ENCODE data around the gene CHST8. TPM values are rescaled to one million over a fixed set of nuclear protein-coding genes. Genes with fewer than 3 reads are reported as not detected.

Gene CHST8
- total RNA-seq, 1 experiment from 2014 or later = 33.5 TPM

- DNase-seq (ENCODE audit: low spot score) (peak; percentile 81), ATAC-seq (peak; percentile 71)
- Mint-ChIP-seq H3K27ac (no peak overlapping the region), H3K27me3 (ENCODE audit: low read depth) (no peaks in the 10 kb centered on the region; the same call in 1 of the 2 replicates), H3K9me3 (no peaks in the 10 kb centered on the region), H3K4me3 (no peak overlapping the region), H3K36me3 (no peaks in the 10 kb centered on the region), H3K4me1 (no peaks in the 10 kb centered on the region)
- CTCF ChIA-PET = interaction anchor here (0.6 to 5.5 kb wide), 11 partner anchors 9 to 374 kb away, joined by 3 to 70 read pairs (median 4); no protein-coding TSS in a partner anchor
- TF ChIP-seq, protein P1, sequence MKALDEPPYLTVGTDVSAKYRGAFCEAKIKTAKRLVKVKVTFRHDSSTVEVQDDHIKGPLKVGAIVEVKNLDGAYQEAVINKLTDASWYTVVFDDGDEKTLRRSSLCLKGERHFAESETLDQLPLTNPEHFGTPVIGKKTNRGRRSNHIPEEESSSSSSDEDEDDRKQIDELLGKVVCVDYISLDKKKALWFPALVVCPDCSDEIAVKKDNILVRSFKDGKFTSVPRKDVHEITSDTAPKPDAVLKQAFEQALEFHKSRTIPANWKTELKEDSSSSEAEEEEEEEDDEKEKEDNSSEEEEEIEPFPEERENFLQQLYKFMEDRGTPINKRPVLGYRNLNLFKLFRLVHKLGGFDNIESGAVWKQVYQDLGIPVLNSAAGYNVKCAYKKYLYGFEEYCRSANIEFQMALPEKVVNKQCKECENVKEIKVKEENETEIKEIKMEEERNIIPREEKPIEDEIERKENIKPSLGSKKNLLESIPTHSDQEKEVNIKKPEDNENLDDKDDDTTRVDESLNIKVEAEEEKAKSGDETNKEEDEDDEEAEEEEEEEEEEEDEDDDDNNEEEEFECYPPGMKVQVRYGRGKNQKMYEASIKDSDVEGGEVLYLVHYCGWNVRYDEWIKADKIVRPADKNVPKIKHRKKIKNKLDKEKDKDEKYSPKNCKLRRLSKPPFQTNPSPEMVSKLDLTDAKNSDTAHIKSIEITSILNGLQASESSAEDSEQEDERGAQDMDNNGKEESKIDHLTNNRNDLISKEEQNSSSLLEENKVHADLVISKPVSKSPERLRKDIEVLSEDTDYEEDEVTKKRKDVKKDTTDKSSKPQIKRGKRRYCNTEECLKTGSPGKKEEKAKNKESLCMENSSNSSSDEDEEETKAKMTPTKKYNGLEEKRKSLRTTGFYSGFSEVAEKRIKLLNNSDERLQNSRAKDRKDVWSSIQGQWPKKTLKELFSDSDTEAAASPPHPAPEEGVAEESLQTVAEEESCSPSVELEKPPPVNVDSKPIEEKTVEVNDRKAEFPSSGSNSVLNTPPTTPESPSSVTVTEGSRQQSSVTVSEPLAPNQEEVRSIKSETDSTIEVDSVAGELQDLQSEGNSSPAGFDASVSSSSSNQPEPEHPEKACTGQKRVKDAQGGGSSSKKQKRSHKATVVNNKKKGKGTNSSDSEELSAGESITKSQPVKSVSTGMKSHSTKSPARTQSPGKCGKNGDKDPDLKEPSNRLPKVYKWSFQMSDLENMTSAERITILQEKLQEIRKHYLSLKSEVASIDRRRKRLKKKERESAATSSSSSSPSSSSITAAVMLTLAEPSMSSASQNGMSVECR (CRISPR knock-in tag; IDR thresholded peaks at IDR 0.05; ENCODE audit: borderline replicate concordance) = no peak
- TF ChIP-seq ZNF423 (CRISPR knock-in tag; IDR thresholded peaks at IDR 0.05) (peak; percentile 98), E2F5 (CRISPR knock-in tag; IDR thresholded peaks at IDR 0.05) (0 out of 2 replicates have a peak, but pooled peaks have one; percentile 40), CTCF (IDR thresholded peaks at IDR 0.05) (peak; percentile 91)
- TF ChIP-seq, protein P2, sequence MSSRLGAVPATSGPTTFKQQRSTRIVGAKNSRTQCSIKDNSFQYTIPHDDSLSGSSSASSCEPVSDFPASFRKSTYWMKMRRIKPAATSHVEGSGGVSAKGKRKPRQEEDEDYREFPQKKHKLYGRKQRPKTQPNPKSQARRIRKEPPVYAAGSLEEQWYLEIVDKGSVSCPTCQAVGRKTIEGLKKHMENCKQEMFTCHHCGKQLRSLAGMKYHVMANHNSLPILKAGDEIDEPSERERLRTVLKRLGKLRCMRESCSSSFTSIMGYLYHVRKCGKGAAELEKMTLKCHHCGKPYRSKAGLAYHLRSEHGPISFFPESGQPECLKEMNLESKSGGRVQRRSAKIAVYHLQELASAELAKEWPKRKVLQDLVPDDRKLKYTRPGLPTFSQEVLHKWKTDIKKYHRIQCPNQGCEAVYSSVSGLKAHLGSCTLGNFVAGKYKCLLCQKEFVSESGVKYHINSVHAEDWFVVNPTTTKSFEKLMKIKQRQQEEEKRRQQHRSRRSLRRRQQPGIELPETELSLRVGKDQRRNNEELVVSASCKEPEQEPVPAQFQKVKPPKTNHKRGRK (CRISPR knock-in tag; IDR thresholded peaks at IDR 0.05; ENCODE audit: borderline replicate concordance) = no peak
- POLR2A ChIA-PET = no interaction called here
Observed at GRCh38 chr19:33771384-33772101, 149.8 kb downstream of the CHST8 start.

- H3K4me3 Mint-ChIP-seq = no peak overlapping the region
- no peaks in the 10 kb centered on the region for H3K9me3 Mint-ChIP-seq
- TF ChIP-seq, protein P3, sequence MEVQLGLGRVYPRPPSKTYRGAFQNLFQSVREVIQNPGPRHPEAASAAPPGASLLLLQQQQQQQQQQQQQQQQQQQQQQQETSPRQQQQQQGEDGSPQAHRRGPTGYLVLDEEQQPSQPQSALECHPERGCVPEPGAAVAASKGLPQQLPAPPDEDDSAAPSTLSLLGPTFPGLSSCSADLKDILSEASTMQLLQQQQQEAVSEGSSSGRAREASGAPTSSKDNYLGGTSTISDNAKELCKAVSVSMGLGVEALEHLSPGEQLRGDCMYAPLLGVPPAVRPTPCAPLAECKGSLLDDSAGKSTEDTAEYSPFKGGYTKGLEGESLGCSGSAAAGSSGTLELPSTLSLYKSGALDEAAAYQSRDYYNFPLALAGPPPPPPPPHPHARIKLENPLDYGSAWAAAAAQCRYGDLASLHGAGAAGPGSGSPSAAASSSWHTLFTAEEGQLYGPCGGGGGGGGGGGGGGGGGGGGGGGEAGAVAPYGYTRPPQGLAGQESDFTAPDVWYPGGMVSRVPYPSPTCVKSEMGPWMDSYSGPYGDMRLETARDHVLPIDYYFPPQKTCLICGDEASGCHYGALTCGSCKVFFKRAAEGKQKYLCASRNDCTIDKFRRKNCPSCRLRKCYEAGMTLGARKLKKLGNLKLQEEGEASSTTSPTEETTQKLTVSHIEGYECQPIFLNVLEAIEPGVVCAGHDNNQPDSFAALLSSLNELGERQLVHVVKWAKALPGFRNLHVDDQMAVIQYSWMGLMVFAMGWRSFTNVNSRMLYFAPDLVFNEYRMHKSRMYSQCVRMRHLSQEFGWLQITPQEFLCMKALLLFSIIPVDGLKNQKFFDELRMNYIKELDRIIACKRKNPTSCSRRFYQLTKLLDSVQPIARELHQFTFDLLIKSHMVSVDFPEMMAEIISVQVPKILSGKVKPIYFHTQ (CRISPR knock-in tag; IDR thresholded peaks at IDR 0.05) = no peak
- TF ChIP-seq, protein P4, sequence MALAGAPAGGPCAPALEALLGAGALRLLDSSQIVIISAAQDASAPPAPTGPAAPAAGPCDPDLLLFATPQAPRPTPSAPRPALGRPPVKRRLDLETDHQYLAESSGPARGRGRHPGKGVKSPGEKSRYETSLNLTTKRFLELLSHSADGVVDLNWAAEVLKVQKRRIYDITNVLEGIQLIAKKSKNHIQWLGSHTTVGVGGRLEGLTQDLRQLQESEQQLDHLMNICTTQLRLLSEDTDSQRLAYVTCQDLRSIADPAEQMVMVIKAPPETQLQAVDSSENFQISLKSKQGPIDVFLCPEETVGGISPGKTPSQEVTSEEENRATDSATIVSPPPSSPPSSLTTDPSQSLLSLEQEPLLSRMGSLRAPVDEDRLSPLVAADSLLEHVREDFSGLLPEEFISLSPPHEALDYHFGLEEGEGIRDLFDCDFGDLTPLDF (CRISPR knock-in tag; IDR thresholded peaks at IDR 0.05) = no peak
- ChIA-PET POLR2A (no interaction called here), CTCF (interaction anchor here (1.0 to 5.5 kb wide), 3 partner anchors 10 to 356 kb away, joined by 4 to 70 read pairs (median 6); no protein-coding TSS in a partner anchor)
- ATAC-seq = no peak
- no peaks in the 10 kb centered on the region for H3K36me3 Mint-ChIP-seq
- no peaks in the 10 kb centered on the region; the same call in 1 of the 2 replicates for H3K27me3 Mint-ChIP-seq (ENCODE audit: low read depth)
- no peak for DNase-seq (ENCODE audit: low spot score)
- no peak overlapping the region for H3K27ac Mint-ChIP-seq
- H3K4me1 Mint-ChIP-seq = no peaks in the 10 kb centered on the region
Observed at GRCh38 chr19:33772102-33772857, 150.5 kb downstream of the CHST8 start.

All from WTC11 (cell line).